Ovary (tissue), 9 donors: ENCODE data around the gene LIN7B. TPM values are rescaled to one million over a fixed set of nuclear protein-coding genes. Genes with fewer than 3 reads are reported as not detected.
A peak's percentile ranks its signal among the peaks of the same experiment; 100 is the strongest.
"Not testable (repeated sequence)": the region's sequence is repeated elsewhere in the genome, so short reads cannot be mapped to it uniquely, and the experiment has no call there.

ENCODE experiments used
- DNase-seq, 5 donors: peaks; one replicate each; pipeline ENCODE4 v3.0.0-alpha.2; 2019 to 2020
- H3K27ac ChIP-seq, 2 donors: fragments of 200-600 bp; one replicate each; pipeline versions ENCODE4 v1.5.1 to v1.8.0; 2019 to 2022
- H3K27me3 ChIP-seq: fragments of 200-600 bp; one replicate; pipeline ENCODE4 v1.8.0; 2022
- H3K36me3 ChIP-seq: fragments of 200-600 bp; sonication (generic); one replicate; pipeline ENCODE4 v1.5.1; 2019
- H3K4me1 ChIP-seq: one replicate; pipeline ENCODE4 v1.8.1; 2013; ENCODE audit warnings: mild to moderate bottlenecking, moderate library complexity; ENCODE audit not compliant: insufficient read depth
- H3K4me3 ChIP-seq: fragments of 200-600 bp; sonication (generic); one replicate; pipeline ENCODE4 v1.5.1; 2017
- H3K9me3 ChIP-seq, 2 donors: fragments of 200-600 bp in 1 of 2; sonication (generic) in 1 of 2; one replicate each; pipeline versions ENCODE4 v1.5.1 to v1.8.1; 2013 to 2019; ENCODE audit warnings: mild to moderate bottlenecking in 1 of 2, moderate library complexity in 1 of 2
- EP300 ChIP-seq: sonication (generic); formaldehyde crosslinking; IDR thresholded peaks from one replicate; pipeline ENCODE4 v1.6.1; 2017; ENCODE audit warnings: antibody characterized with exemption
- POLR2A ChIP-seq: fragments of 450-650 bp; IDR thresholded peaks from one replicate; pipeline ENCODE4 v1.6.1; 2017; ENCODE audit warnings: antibody characterized with exemption, mild to moderate bottlenecking, moderate library complexity
- WGBS, 3 donors: extraction: QIAGEN DNeasy Blood & Tissue Kit in 1 of 3; methylation state at CpG; one replicate each; pipeline versions ENCODE4 v1.1.5 to v1.1.7; 2013 to 2017; 5-methylcytosine and 5-hydroxymethylcytosine counted together
- intact Hi-C, 4 donors: fragments of 100-400 bp; cut with DNase I; formaldehyde crosslinking; loops; one replicate each; pipeline versions ENCODE4 v1.11.0 to v1.15.1; 2022 to 2023
- polyA plus RNA-seq, 2 donors: library from polyadenylated mRNA; stranded (reverse); fragments of 200-250 nt in 1 of 2; fragments of 350-450 nt in 1 of 2; fragmentation: Illumina TruSeq in 1 of 2; extraction: RNeasy Lipid Tissue Mini Kit (QIAGEN cat#74804) in 1 of 2; gene quantifications; one replicate each; pipeline ENCODE4 v1.2.3, GENCODE V29; 2013 to 2014
- total RNA-seq, 7 donors: library from RNA; depleted of rRNA in 2 of 7; stranded (reverse); fragments of >200 nt in 2 of 7; fragmentation: NEBNext Ultra II Directional in 3 of 7; extraction: Animal tissue kit (Norgen Biotek cat#: 25700) in 3 of 7; gene quantifications; one replicate each; pipeline versions ENCODE4 v1.1.0 to v1.2.4, GENCODE V29; 2016 to 2023
- TF ChIP-seq, protein P1 (sequence below), 3 donors: fragments of 450-650 bp in 2 of 3; fragments of 200-600 bp in 1 of 3; IDR thresholded peaks; one replicate each; pipeline versions ENCODE4 v1.5.1 to v1.8.0; 2016 to 2022; ENCODE audit warnings: antibody characterized with exemption in 3 of 3, mild to moderate bottlenecking in 1 of 3
- donor health status: DM: no; HTN: no; CAD: no; lungs with moderate emphysema.
- donor health status: DM: no; HTN: no; CAD: no.
- donor health status: Bipolar disorder and iron deficiency.
- donor health status: DM: yes; HTN: yes; CAD: no.
- donor health status: DM: no; HTN: no; CAD: no.
- donor health status: DM: yes; HTN: yes; CAD: no.

LIN7B gene
- total and polyA plus RNA-seq, 9 donors = 0.82 to 9.8 (median 8.5) TPM

DNA sequence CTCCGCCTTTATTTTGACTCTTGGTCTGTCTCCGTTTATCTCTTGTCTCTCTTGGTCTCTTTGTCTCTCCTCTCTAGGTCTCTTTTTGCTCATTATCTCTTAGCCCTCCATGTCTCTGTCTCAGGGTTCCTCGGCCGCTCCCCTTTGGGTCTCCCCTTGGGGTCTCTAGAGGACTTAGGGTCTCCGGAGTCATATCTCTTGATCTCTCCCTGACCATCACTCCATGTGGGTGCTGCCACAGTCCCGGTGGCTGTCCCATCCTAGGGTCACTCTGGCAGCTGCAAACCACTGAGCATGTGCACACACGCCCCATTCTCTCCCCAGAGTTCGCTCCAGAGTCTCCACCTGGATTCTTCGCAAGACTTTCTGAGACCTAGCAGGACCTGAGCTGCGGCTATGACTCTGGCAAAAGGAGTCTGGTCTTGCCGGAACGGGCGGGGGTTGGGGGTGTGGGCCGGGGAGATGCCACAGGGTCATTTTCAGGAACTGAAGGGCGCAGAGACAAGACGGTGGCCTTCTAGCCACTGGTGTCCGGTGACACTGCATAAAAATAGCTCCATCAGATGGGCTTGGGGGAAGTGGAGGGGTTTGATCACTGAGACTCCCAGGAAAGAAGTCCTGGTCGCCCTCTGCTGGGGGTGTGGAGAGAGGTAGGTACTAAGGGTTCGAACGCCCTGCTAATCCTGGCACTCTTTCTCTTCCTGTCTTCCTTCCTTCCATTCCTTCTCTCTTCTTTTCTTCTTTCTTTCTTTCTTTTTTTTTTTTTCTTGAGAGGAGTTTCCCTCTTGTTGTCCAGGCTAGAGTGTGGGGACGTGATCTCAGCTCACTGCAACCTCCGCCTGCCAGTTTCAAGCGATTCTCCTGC, 40.4 kb upstream of the LIN7B start:
- H3K27ac ChIP-seq = no peak overlapping the region
- H3K36me3 ChIP-seq = no peaks in the 10 kb centered on the region
- no peak overlapping the region for H3K4me3 ChIP-seq
- no peaks in the 10 kb centered on the region for H3K9me3 ChIP-seq
- no peak for DNase-seq
- TF ChIP-seq EP300 (no peak), POLR2A (no peak)
- TF ChIP-seq, protein P1, sequence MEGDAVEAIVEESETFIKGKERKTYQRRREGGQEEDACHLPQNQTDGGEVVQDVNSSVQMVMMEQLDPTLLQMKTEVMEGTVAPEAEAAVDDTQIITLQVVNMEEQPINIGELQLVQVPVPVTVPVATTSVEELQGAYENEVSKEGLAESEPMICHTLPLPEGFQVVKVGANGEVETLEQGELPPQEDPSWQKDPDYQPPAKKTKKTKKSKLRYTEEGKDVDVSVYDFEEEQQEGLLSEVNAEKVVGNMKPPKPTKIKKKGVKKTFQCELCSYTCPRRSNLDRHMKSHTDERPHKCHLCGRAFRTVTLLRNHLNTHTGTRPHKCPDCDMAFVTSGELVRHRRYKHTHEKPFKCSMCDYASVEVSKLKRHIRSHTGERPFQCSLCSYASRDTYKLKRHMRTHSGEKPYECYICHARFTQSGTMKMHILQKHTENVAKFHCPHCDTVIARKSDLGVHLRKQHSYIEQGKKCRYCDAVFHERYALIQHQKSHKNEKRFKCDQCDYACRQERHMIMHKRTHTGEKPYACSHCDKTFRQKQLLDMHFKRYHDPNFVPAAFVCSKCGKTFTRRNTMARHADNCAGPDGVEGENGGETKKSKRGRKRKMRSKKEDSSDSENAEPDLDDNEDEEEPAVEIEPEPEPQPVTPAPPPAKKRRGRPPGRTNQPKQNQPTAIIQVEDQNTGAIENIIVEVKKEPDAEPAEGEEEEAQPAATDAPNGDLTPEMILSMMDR (IDR thresholded peaks at IDR 0.05) = no peak
- H3K4me1 ChIP-seq = no peaks in the 10 kb centered on the region
- intact Hi-C loops = no loop called here
- WGBS, 3 donors = 56 to 68% (median 57%) methylated on average over 23 of the region's 23 CpGs
- peaks cover 3% of the 10 kb centered on the region for H3K27me3 ChIP-seq

DNA sequence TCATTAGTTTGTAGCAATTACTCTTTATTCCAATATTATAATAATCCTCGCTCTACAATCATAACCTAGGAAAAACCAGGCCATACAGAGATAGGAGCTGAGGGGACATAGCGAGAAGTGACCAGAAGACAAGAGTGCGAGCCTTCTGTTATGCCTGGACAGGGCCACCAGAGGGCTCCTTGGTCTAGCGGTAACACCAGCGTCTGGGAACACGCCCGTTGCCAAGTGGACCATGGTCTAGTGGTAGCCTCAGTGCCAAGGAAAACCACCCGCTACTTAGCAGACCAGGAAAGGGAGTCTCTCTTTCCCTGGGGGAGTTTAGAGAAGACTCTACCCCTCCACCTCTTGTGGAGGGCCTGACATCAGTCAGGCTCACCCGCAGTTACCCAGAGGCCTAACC, 39.3 kb upstream of the LIN7B start:
- TF ChIP-seq, protein P1 (IDR thresholded peaks at IDR 0.05) = peak in 2 of 3 donors; percentile 33 to 57
- H3K9me3 ChIP-seq, H3K27me3 ChIP-seq, H3K4me3 ChIP-seq, H3K4me1 ChIP-seq, intact Hi-C loops, H3K27ac ChIP-seq, H3K36me3 ChIP-seq: not testable (repeated sequence)
- WGBS, 3 donors = 18 to 20% (median 20%) methylated on average over 9 of the region's 9 CpGs
- DNase-seq = peak; percentile 45 to 69 (median 61)

DNA sequence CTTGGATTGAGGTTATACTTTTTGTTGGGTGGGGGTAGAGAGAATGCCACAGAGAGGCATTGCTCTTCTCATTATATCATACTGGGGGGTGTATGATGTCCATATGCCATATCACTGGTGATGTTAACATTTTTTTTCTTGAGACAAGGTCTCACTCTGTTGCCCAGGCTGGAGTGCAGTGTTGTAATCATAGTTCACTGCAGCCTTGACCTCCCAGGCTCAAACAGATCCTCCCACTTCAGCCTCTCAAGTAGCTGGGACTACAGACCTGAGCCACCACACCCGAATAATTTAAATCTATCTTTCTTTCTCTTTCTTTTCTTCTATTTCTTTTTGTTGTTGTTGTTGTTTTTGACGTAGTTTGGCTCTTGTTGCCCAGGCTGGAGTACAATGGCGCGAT, 33.8 kb upstream of the LIN7B start:
- intact Hi-C loops = no loop called here
- no peak for TF ChIP-seq EP300
- TF ChIP-seq, protein P1 (IDR thresholded peaks at IDR 0.05) = no peak
- TF ChIP-seq POLR2A = no peak
- WGBS, 3 donors = 76 to 85% (median 77%) methylated on average over 4 of the region's 4 CpGs

DNA sequence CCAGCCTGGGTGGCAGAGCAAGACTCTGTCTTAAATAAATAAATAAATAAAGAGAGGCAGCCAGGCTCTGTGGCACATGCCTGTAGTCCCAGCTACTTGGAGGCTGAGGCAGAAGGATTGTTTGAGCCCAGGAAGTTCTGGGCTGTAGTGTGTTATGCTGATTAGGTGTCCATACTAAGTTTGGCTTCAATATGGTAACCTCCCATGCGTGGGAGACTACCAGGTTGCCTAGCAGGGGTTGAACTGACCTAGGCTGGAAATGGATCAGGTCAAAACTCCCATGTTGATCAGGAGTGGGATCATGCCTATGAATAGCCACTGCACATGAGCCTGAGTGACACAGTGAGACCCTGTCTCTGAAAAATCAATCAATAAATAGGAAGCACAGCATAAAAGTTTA, 32.9 kb upstream of the LIN7B start:
- H3K4me1 ChIP-seq = peaks cover 3% of the 10 kb centered on the region
- H3K27ac ChIP-seq = no peak overlapping the region
- H3K27me3 ChIP-seq = no peaks in the 10 kb centered on the region
- intact Hi-C loops = no loop called here
- no peak overlapping the region for H3K4me3 ChIP-seq
- DNase-seq = no peak
- 56 to 79% (median 65%) methylated on average over 1 of the region's 1 CpG for WGBS, 3 donors
- TF ChIP-seq POLR2A = no peak
- TF ChIP-seq, protein P1 (IDR thresholded peaks at IDR 0.05) = no peak
- no peak for TF ChIP-seq EP300
- H3K36me3 ChIP-seq = no peaks in the 10 kb centered on the region
- H3K9me3 ChIP-seq = no peaks in the 10 kb centered on the region

More for the DNA sequence above, 33.8 kb upstream of the LIN7B start:
- no peak overlapping the region for H3K27ac ChIP-seq
- H3K4me1 ChIP-seq = peaks cover 2% of the 10 kb centered on the region
- no peaks in the 10 kb centered on the region for H3K9me3 ChIP-seq
- H3K27me3 ChIP-seq = no peaks in the 10 kb centered on the region
- no peak overlapping the region for H3K4me3 ChIP-seq
- no peak for DNase-seq
- H3K36me3 ChIP-seq = no peaks in the 10 kb centered on the region
